GM23248 (cell line): ENCODE results near the gene DMRTC2. TPM values are rescaled to one million over a fixed set of nuclear protein-coding genes. Genes with fewer than 3 reads are reported as not detected.

ENCODE experiments used
- DNase-seq: peaks from one replicate; pipeline ENCODE4 v3.0.0-alpha.2; 2015
- H2AFZ ChIP-seq: fragments of 200-600 bp; sonication (generic); 2 replicates; pipeline ENCODE4 v1.6.1; 2016; ENCODE audit warnings: antibody characterized with exemption
- H3F3A ChIP-seq: fragments of 200-600 bp; sonication (generic); 2 replicates; pipeline ENCODE4 v1.6.1; 2016; ENCODE audit warnings: mild to moderate bottlenecking, antibody characterized with exemption, mixed run types; ENCODE audit not compliant: insufficient read depth
- H3K27ac ChIP-seq: fragments of 200-600 bp; sonication (generic); 2 replicates; pipeline ENCODE4 v1.5.1; 2016; ENCODE audit warnings: mild to moderate bottlenecking
- H3K27me3 ChIP-seq: fragments of 200-600 bp; sonication (generic); replicated peaks from 2 replicates; pipeline ENCODE4 v1.6.1; 2016; ENCODE audit warnings: mild to moderate bottlenecking; ENCODE audit not compliant: insufficient read depth
- H3K36me3 ChIP-seq: fragments of 200-600 bp; sonication (generic); 2 replicates; pipeline ENCODE4 v1.6.1; 2016; ENCODE audit warnings: low read depth, mild to moderate bottlenecking
- H3K4me1 ChIP-seq: fragments of 200-600 bp; sonication (generic); 2 replicates; pipeline ENCODE4 v1.6.1; 2016; ENCODE audit warnings: mild to moderate bottlenecking; ENCODE audit not compliant: insufficient read depth
- H3K4me2 ChIP-seq: fragments of 200-600 bp; sonication (generic); one replicate; pipeline ENCODE4 v1.6.1; 2016; ENCODE audit warnings: mild to moderate bottlenecking; ENCODE audit not compliant: unreplicated experiment
- H3K4me3 ChIP-seq: fragments of 200-600 bp; sonication (generic); 2 replicates; pipeline ENCODE4 v1.5.1; 2016; ENCODE audit warnings: mild to moderate bottlenecking
- H3K79me2 ChIP-seq: fragments of 200-600 bp; sonication (generic); 2 replicates; pipeline ENCODE4 v1.6.1; 2016; ENCODE audit warnings: mild to moderate bottlenecking; ENCODE audit not compliant: insufficient read depth
- H3K9ac ChIP-seq: fragments of 200-600 bp; sonication (generic); 2 replicates; pipeline ENCODE4 v1.6.1; 2016; ENCODE audit warnings: mild to moderate bottlenecking
- H3K9me2 ChIP-seq: fragments of 200-600 bp; sonication (generic); 2 replicates; pipeline ENCODE4 v1.6.1; 2016; ENCODE audit warnings: mixed run types, mild to moderate bottlenecking, moderate library complexity; ENCODE audit not compliant: insufficient read depth
- H3K9me3 ChIP-seq: fragments of 200-600 bp; sonication (generic); one replicate; pipeline ENCODE4 v1.6.1; 2017; ENCODE audit warnings: low read depth
- H4K20me1 ChIP-seq: fragments of 200-600 bp; sonication (generic); 2 replicates; pipeline ENCODE4 v1.6.0; 2016; ENCODE audit not compliant: insufficient read depth
- EZH2 ChIP-seq: fragments of 200-600 bp; sonication (generic); IDR thresholded peaks from 2 replicates; pipeline ENCODE4 v1.6.1; 2018; ENCODE audit warnings: antibody characterized with exemption, mild to moderate bottlenecking; ENCODE audit not compliant: insufficient read depth, poor library complexity, severe bottlenecking
- EZH2phosphoT487 ChIP-seq: fragments of 200-600 bp; sonication (generic); IDR thresholded peaks from 2 replicates; pipeline ENCODE4 v1.6.1; 2018; ENCODE audit warnings: antibody characterized with exemption, moderate library complexity, mild to moderate bottlenecking, low read depth; ENCODE audit not compliant: insufficient read depth
- WGBS, 2 experiments: methylation state at CpG; one replicate each; pipeline ENCODE4 v1.1.6; 2015 to 2017; ENCODE audit warnings: low lambda C conversion rate in 2 of 2, low coverage in 1 of 2; ENCODE audit errors: missing lambda C conversion rate in 2 of 2; 5-methylcytosine and 5-hydroxymethylcytosine counted together
- in situ Hi-C: fragments of 300-500 bp; cut with MboI; formaldehyde crosslinking; loops from 2 replicates; pipeline ENCODE4 v1.15.0; 2020
- polyA plus RNA-seq: library from polyadenylated mRNA; unstranded; fragments of >200 nt; fragmentation: Nextera tagmentation; extraction: Ambion mirVana; gene quantifications from 2 replicates; pipeline ENCODE4 v1.2.1, GENCODE V29; 2016
- total RNA-seq: library from RNA; depleted of rRNA; stranded (reverse); fragments of >200 nt; shearing (Covaris generic); gene quantifications from 2 replicates; pipeline ENCODE4 v1.2.3, GENCODE V29; 2014

DMRTC2 gene
- total and polyA plus RNA-seq, 2 experiments from 2014 or later = not detected

GRCh38 chr19:41801792-41802211 lies 43.0 kb upstream of the DMRTC2 start:
- DNase-seq = no peak
- Histone ChIP-seq H3K9me3 (no peaks in the 10 kb centered on the region), H2AFZ (no peak overlapping the region), H3F3A (no peaks in the 10 kb centered on the region), H3K9me2 (no peaks in the 10 kb centered on the region), H3K4me3 (no peak overlapping the region), H3K9ac (no peak overlapping the region), H3K79me2 (no peaks in the 10 kb centered on the region), H3K36me3 (no peaks in the 10 kb centered on the region), H3K4me1 (no peaks in the 10 kb centered on the region), H4K20me1 (no peaks in the 10 kb centered on the region), H3K4me2 (no peak overlapping the region), H3K27ac (no peak overlapping the region), H3K27me3 (peaks cover 5% of the 10 kb centered on the region)
- in situ Hi-C loops = no loop called here
- WGBS, 2 experiments = 49 to 60% methylated on average over 2 of the region's 2 CpGs
- TF ChIP-seq EZH2phosphoT487 = no peak
- TF ChIP-seq EZH2 = no peak

- H3K9me2 ChIP-seq = no peaks in the 10 kb centered on the region
- H4K20me1 ChIP-seq = no peaks in the 10 kb centered on the region
- TF ChIP-seq EZH2 (no peak), EZH2phosphoT487 (no peak)
- 31 to 39% methylated on average over 2 of the region's 2 CpGs for WGBS, 2 experiments
- no peaks in the 10 kb centered on the region for H3F3A ChIP-seq
- no peaks in the 10 kb centered on the region for H3K4me1 ChIP-seq
- H3K4me3 ChIP-seq = no peak overlapping the region
- H3K36me3 ChIP-seq = no peaks in the 10 kb centered on the region
- no peak overlapping the region for H3K4me2 ChIP-seq
- no peak overlapping the region for H2AFZ ChIP-seq
- in situ Hi-C loops = no loop called here
- no peak for DNase-seq
- no peaks in the 10 kb centered on the region for H3K9me3 ChIP-seq
- no peaks in the 10 kb centered on the region for H3K79me2 ChIP-seq
- peaks cover 5% of the 10 kb centered on the region for H3K27me3 ChIP-seq
- no peak overlapping the region for H3K9ac ChIP-seq
- H3K27ac ChIP-seq = no peak overlapping the region
Measured at GRCh38 chr19:41802770-41803169, 42.1 kb upstream of the DMRTC2 start.

- Histone ChIP-seq H3K9me3 (no peaks in the 10 kb centered on the region), H3K4me3 (no peak overlapping the region), H3K27ac (no peak overlapping the region), H3K79me2 (no peaks in the 10 kb centered on the region), H3K36me3 (no peaks in the 10 kb centered on the region), H3F3A (no peaks in the 10 kb centered on the region), H2AFZ (no peak overlapping the region), H3K4me1 (no peaks in the 10 kb centered on the region), H4K20me1 (no peaks in the 10 kb centered on the region), H3K4me2 (no peak overlapping the region), H3K9ac (no peak overlapping the region), H3K27me3 (peaks cover 5% of the 10 kb centered on the region), H3K9me2 (no peaks in the 10 kb centered on the region)
- in situ Hi-C loops = no loop called here
- 49 to 62% methylated on average over 3 of the region's 3 CpGs for WGBS, 2 experiments
- no peak for TF ChIP-seq EZH2phosphoT487
- TF ChIP-seq EZH2 = no peak
- no peak for DNase-seq
Measured at GRCh38 chr19:41804336-41804735, 40.5 kb upstream of the DMRTC2 start.

- no peak overlapping the region for H3K9ac ChIP-seq
- H3K27ac ChIP-seq = no peak overlapping the region
- no peak overlapping the region for H2AFZ ChIP-seq
- no peaks in the 10 kb centered on the region for H3F3A ChIP-seq
- H3K4me2 ChIP-seq = no peak overlapping the region
- TF ChIP-seq EZH2phosphoT487 = no peak
- no peak for TF ChIP-seq EZH2
- no peaks in the 10 kb centered on the region for H3K79me2 ChIP-seq
- no peak for DNase-seq
- H3K4me3 ChIP-seq = no peak overlapping the region
- H3K4me1 ChIP-seq = no peaks in the 10 kb centered on the region
- no peaks in the 10 kb centered on the region for H3K9me3 ChIP-seq
- in situ Hi-C loops = no loop called here
- no peaks in the 10 kb centered on the region for H3K9me2 ChIP-seq
- no peaks in the 10 kb centered on the region for H3K36me3 ChIP-seq
- H4K20me1 ChIP-seq = no peaks in the 10 kb centered on the region
- 47 to 51% methylated on average over 3 of the region's 3 CpGs for WGBS, 2 experiments
- H3K27me3 ChIP-seq = peaks cover 5% of the 10 kb centered on the region; the same call in 1 of the 2 replicates
Measured at GRCh38 chr19:41807176-41807575, 37.7 kb upstream of the DMRTC2 start.
